IMR-90 (cell line): ENCODE results near the gene FSTL1. TPM values are rescaled to one million over a fixed set of nuclear protein-coding genes. Genes with fewer than 3 reads are reported as not detected.

Experiments used
- ATAC-seq: fragments of 200-7000 bp; cut with Tn5 transposase; 2 replicates; pipeline ENCODE4 v1.9.1; 2020; ENCODE audit warnings: low read depth, mild to moderate bottlenecking, moderate library complexity
- BruUV-seq: library from RNA; stranded (reverse); fragments of 400-500 nt; replicated peaks from 2 replicates; lab custom pipeline; 2021; lab: Mats Ljungman, UMichigan
- CTCF ChIA-PET: fragments of 300-600 bp; formaldehyde crosslinking; extraction: SDS; loops from one replicate; lab custom pipeline; 2021; ENCODE audit warnings: antibody characterized with exemption; lab: Yijun Ruan, JAX
- POLR2A ChIA-PET: fragments of 300-600 bp; sonication (Branson Sonifier 250); formaldehyde crosslinking; loops from one replicate; lab custom pipeline; 2022; ENCODE audit warnings: antibody characterized with exemption; ENCODE audit not compliant: unreplicated experiment; lab: Charles Lee
- DNase-seq: peaks from one replicate; pipeline ENCODE4 v3.0.0; 2013
- H2AFZ ChIP-seq: replicated peaks from 2 replicates; pipeline ENCODE3; 2013; ENCODE audit warnings: low read length, mild to moderate bottlenecking; ENCODE audit not compliant: poor library complexity
- H2AK5ac ChIP-seq: 2 replicates; pipeline ENCODE4 v1.6.1; 2013; ENCODE audit warnings: low read depth, low read length, inconsistent platforms
- H2AK9ac ChIP-seq: replicated peaks from 2 replicates; pipeline ENCODE3; 2013; ENCODE audit warnings: mild to moderate bottlenecking, low read depth, low read length, moderate library complexity; ENCODE audit not compliant: poor library complexity
- H2BK120ac ChIP-seq: 2 replicates; pipeline ENCODE4 v1.6.1; 2013; ENCODE audit warnings: low read depth, low read length, inconsistent platforms
- H2BK15ac ChIP-seq: 3 replicates; pipeline ENCODE4 v1.6.1; 2013; ENCODE audit warnings: low read depth, low read length, inconsistent platforms
- H2BK20ac ChIP-seq: 2 replicates; pipeline ENCODE4 v1.6.1; 2013; ENCODE audit warnings: low read depth, mild to moderate bottlenecking, inconsistent platforms, low read length, moderate library complexity
- H2BK5ac ChIP-seq: 2 replicates; pipeline ENCODE4 v1.6.1; 2013; ENCODE audit warnings: mild to moderate bottlenecking, low read depth, low read length, inconsistent platforms; ENCODE audit not compliant: poor library complexity, severe bottlenecking
- H3K14ac ChIP-seq: replicated peaks from 2 replicates; pipeline ENCODE4 v1.6.1; 2013; ENCODE audit warnings: low read depth, low read length, inconsistent platforms
- H3K18ac ChIP-seq: 2 replicates; pipeline ENCODE4 v1.6.1; 2013; ENCODE audit warnings: low read depth, low read length, control low read depth
- H3K23ac ChIP-seq: 2 replicates; pipeline ENCODE4 v1.6.1; 2013; ENCODE audit warnings: low read depth, low read length, inconsistent platforms
- H3K27ac ChIP-seq: 2 replicates; pipeline ENCODE4 v1.5.1; 2013; ENCODE audit warnings: mild to moderate bottlenecking, control low read depth, low read length; ENCODE audit not compliant: insufficient read depth
- H3K27me3 ChIP-seq: 2 replicates; pipeline ENCODE4 v1.6.1; 2013; ENCODE audit warnings: low read length; ENCODE audit not compliant: control insufficient read depth, insufficient read depth
- H3K36me3 ChIP-seq: 2 replicates; pipeline ENCODE4 v1.6.1; 2013; ENCODE audit warnings: low read length, mixed read lengths; ENCODE audit not compliant: control insufficient read depth, insufficient read depth
- H3K4ac ChIP-seq: 2 replicates; pipeline ENCODE4 v1.6.1; 2013; ENCODE audit warnings: low read depth, low read length, inconsistent platforms
- H3K4me1 ChIP-seq: 2 replicates; pipeline ENCODE4 v1.6.1; 2013; ENCODE audit warnings: low read length, mixed read lengths; ENCODE audit not compliant: control insufficient read depth, insufficient read depth
- H3K4me2 ChIP-seq: 2 replicates; pipeline ENCODE4 v1.6.1; 2013; ENCODE audit warnings: low read depth, mild to moderate bottlenecking, control low read depth, low read length, moderate library complexity
- H3K4me3 ChIP-seq: 2 replicates; pipeline ENCODE4 v1.5.1; 2013; ENCODE audit warnings: low read depth, mild to moderate bottlenecking, control low read depth, low read length, moderate library complexity; ENCODE audit not compliant: insufficient read depth
- H3K56ac ChIP-seq: 2 replicates; pipeline ENCODE4 v1.6.1; 2013; ENCODE audit warnings: low read length, inconsistent platforms; ENCODE audit not compliant: insufficient read depth; ENCODE audit errors: extremely low read depth
- H3K79me1 ChIP-seq, 2 experiments: 2 replicates each; pipeline ENCODE4 v1.6.1; 2013; ENCODE audit warnings: low read length in 2 of 2, inconsistent platforms in 1 of 2, low read depth in 1 of 2
- H3K9ac ChIP-seq: 2 replicates; pipeline ENCODE4 v1.6.1; 2013; ENCODE audit warnings: low read depth, low read length, control low read depth
- H3K9me1 ChIP-seq: 2 replicates; pipeline ENCODE4 v1.6.1; 2013; ENCODE audit warnings: low read length, inconsistent platforms; ENCODE audit not compliant: insufficient read depth
- H3K9me3 ChIP-seq: 2 replicates; pipeline ENCODE4 v1.6.1; 2013; ENCODE audit warnings: low read length; ENCODE audit not compliant: control insufficient read depth, insufficient read depth
- H4K20me1 ChIP-seq: 2 replicates; pipeline ENCODE4 v1.6.1; 2013; ENCODE audit warnings: low read length, inconsistent platforms; ENCODE audit not compliant: insufficient read depth
- H4K5ac ChIP-seq: 2 replicates; pipeline ENCODE4 v1.6.1; 2013; ENCODE audit warnings: mild to moderate bottlenecking, low read depth, low read length, control low read depth
- H4K8ac ChIP-seq, 2 experiments: 2 replicates each; pipeline ENCODE4 v1.6.1; 2013; ENCODE audit warnings: low read depth in 2 of 2, low read length in 2 of 2, control low read depth in 1 of 2, inconsistent platforms in 1 of 2
- H4K91ac ChIP-seq: 2 replicates; pipeline ENCODE4 v1.6.1; 2013; ENCODE audit warnings: low read depth, low read length, inconsistent platforms; ENCODE audit not compliant: insufficient read depth
- BHLHE40 ChIP-seq: fragments of 150-350 bp; IDR thresholded peaks from 2 replicates; pipeline ENCODE4 v1.6.1; 2016; ENCODE audit warnings: mild to moderate bottlenecking, low read depth, low read length
- CHD1 ChIP-seq: IDR thresholded peaks from 2 replicates; pipeline ENCODE4 v1.6.1; 2012; ENCODE audit warnings: low read depth, low read length, improper control_type of control experiment
- ELK1 ChIP-seq: fragments of 150-350 bp; IDR thresholded peaks from 2 replicates; pipeline ENCODE4 v1.6.1; 2016; ENCODE audit warnings: low read depth, mild to moderate bottlenecking, low read length, moderate library complexity, borderline replicate concordance
- FOS ChIP-seq: fragments of 150-350 bp; IDR thresholded peaks from 2 replicates; pipeline ENCODE4 v1.6.1; 2016; ENCODE audit warnings: low read depth, low read length
- MAFK ChIP-seq: IDR thresholded peaks from 2 replicates; pipeline ENCODE4 v1.6.1; 2012; ENCODE audit warnings: low read depth, low read length, improper control_type of control experiment
- RAD21 ChIP-seq: IDR thresholded peaks from 2 replicates; pipeline ENCODE4 v1.6.1; 2012; ENCODE audit warnings: low read length, improper control_type of control experiment
- SMC3 ChIP-seq: fragments of 150-350 bp; IDR thresholded peaks from 2 replicates; pipeline ENCODE4 v1.6.1; 2016; ENCODE audit warnings: low read depth, mild to moderate bottlenecking, antibody characterized with exemption, low read length, moderate library complexity
- WGBS, 2 experiments: methylation state at CpG; one replicate each; pipeline versions ENCODE4 v1.1.5 to v1.1.7; 2013; ENCODE audit warnings: missing lambda C conversion rate in 2 of 2; ENCODE audit not compliant: insufficient read length in 1 of 2; ENCODE audit errors: extremely low coverage in 2 of 2; 5-methylcytosine and 5-hydroxymethylcytosine counted together
- dilution Hi-C: fragments of 300-500 bp; cut with HindIII; formaldehyde crosslinking; loops from one replicate; pipeline ENCODE4 v1.14.3; 2018; ENCODE audit warnings: low sequenced_read_pairs; ENCODE audit not compliant: unreplicated experiment
- in situ Hi-C: fragments of 300-500 bp; cut with MboI; formaldehyde crosslinking; loops from 3 replicates; pipeline ENCODE4 v1.14.3; 2019; ENCODE audit warnings: low sequenced_read_pairs, inconsistent platforms, mixed read lengths
- intact Hi-C: fragments of 100-400 bp; cut with micrococcal nuclease; formaldehyde crosslinking; loops from 2 replicates; pipeline ENCODE4 v1.10.0; 2022
- polyA plus RNA-seq, 3 experiments: library from polyadenylated mRNA; depleted of rRNA; stranded (reverse); fragments of >200 nt; gene quantifications; 2 replicates each; pipeline ENCODE4 v1.2.3, GENCODE V29; 2012; ENCODE audit warnings: low replicate concordance in 1 of 3
- total RNA-seq: library from RNA; depleted of rRNA; stranded (reverse); fragments of >200 nt; gene quantifications from 2 replicates; pipeline ENCODE4 v1.2.3, GENCODE V29; 2012

The FSTL1 gene
- total and polyA plus RNA-seq, 2 of the 4 experiments (the other 2 are of a cell fraction) = 864 to 1,642 TPM

DNA sequence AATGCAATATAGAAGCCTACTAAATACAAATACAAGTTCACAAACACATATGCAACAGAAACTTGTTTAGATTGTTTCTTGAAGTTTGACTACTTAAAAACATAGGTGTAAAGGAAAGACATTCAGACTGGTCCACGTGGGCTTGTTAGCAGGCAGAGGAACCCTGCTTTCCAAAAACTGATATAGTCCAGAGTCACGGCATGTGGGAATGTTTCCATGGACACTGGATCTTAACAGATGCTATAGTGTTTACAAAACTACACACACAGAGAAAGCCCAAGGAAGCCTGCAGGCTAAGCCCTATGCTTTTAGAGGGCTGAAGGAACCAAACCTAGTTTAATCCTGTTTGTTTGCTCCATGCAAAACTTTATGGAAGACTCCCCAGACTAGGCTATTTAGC lies 56.4 kb downstream of the FSTL1 start:
- Histone ChIP-seq H4K5ac (no peak overlapping the region), H4K20me1 (peaks cover 11% of the 10 kb centered on the region), H3K14ac (no peak overlapping the region), H3K18ac (no peak overlapping the region), H3K27me3 (no peaks in the 10 kb centered on the region), H2BK120ac (no peak overlapping the region), H3K56ac (no peak overlapping the region), H4K91ac (no peak overlapping the region), H3K4me1 (no peaks in the 10 kb centered on the region), H3K79me1 (peaks cover 0 to 10% of the 10 kb centered on the region in 2 experiments; a peak in 2 of 4 replicates), H2AK5ac (no peak overlapping the region), H3K4ac (no peak overlapping the region), H3K9me1 (peaks cover 4% of the 10 kb centered on the region; the same call in 1 of the 2 replicates), H2BK20ac (no peak overlapping the region), H4K8ac (no peak overlapping the region), H2BK15ac (no peak overlapping the region), H3K9ac (no peak overlapping the region), H3K27ac (no peak overlapping the region), H3K23ac (no peak overlapping the region), H3K4me3 (no peak overlapping the region), H2AFZ (no peak overlapping the region), H3K36me3 (peaks cover 45% of the 10 kb centered on the region), H2BK5ac (no peak overlapping the region), H2AK9ac (no peak overlapping the region), H3K9me3 (no peaks in the 10 kb centered on the region), H3K4me2 (no peak overlapping the region)
- in situ Hi-C loops (no loop called here), dilution Hi-C loops (no loop called here), intact Hi-C loops (loop anchor here (10.0 kb wide), 1 partner anchor 300 kb away; the partner anchor contains the start of gene GSK3B)
- WGBS, 2 experiments = no CpG with 5 or more reads among the region's 2 CpGs
- CTCF ChIA-PET = interaction anchor here (1.5 kb wide), 1 partner anchor 23 kb away, joined by 3 read pairs; no protein-coding TSS in a partner anchor
- no TSS peak for BruUV-seq
- DNase-seq (no peak), ATAC-seq (no peak)
- POLR2A ChIA-PET = no interaction called here
- no peak for TF ChIP-seq RAD21
- TF ChIP-seq ELK1 = no peak
- TF ChIP-seq FOS = no peak
- no peak for TF ChIP-seq CHD1
- TF ChIP-seq SMC3 = no peak
- no peak for TF ChIP-seq BHLHE40
- no peak for TF ChIP-seq MAFK
